Measurements from ENCODE around the gene ZNF221.

- TF ChIP-seq, protein P1, sequence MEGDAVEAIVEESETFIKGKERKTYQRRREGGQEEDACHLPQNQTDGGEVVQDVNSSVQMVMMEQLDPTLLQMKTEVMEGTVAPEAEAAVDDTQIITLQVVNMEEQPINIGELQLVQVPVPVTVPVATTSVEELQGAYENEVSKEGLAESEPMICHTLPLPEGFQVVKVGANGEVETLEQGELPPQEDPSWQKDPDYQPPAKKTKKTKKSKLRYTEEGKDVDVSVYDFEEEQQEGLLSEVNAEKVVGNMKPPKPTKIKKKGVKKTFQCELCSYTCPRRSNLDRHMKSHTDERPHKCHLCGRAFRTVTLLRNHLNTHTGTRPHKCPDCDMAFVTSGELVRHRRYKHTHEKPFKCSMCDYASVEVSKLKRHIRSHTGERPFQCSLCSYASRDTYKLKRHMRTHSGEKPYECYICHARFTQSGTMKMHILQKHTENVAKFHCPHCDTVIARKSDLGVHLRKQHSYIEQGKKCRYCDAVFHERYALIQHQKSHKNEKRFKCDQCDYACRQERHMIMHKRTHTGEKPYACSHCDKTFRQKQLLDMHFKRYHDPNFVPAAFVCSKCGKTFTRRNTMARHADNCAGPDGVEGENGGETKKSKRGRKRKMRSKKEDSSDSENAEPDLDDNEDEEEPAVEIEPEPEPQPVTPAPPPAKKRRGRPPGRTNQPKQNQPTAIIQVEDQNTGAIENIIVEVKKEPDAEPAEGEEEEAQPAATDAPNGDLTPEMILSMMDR (IDR thresholded peaks at IDR 0.05): no peak
- no peak for TF ChIP-seq POLR2A (IDR thresholded peaks at IDR 0.05)
Observed at GRCh38 chr19:44003461-44004009, 52.5 kb downstream of the ZNF221 start.
